Epithelial cell of proximal tubule (primary cell): ENCODE data around the gene SLC13A5. TPM values are rescaled to one million over a fixed set of nuclear protein-coding genes. Genes with fewer than 3 reads are reported as not detected.

Source experiments
- DNase-seq: peaks from one replicate; pipeline ENCODE4 v3.0.0-alpha.2; 2011; ENCODE audit warnings: low read depth
- H3K4me3 ChIP-seq: 2 replicates; pipeline ENCODE4 v1.5.1; 2011; ENCODE audit warnings: low read depth, mild to moderate bottlenecking, low read length
- CTCF ChIP-seq: conservative IDR thresholded peaks from 2 replicates; pipeline ENCODE4 v1.5.1; 2012; ENCODE audit warnings: low read depth, mild to moderate bottlenecking, low read length
- total RNA-seq: library from RNA; depleted of rRNA; stranded (reverse); fragments of >200 nt; gene quantifications from 2 replicates; pipeline ENCODE4 v1.2.3, GENCODE V29; 2015

Gene SLC13A5
- total RNA-seq, 1 donor from 2014 or later = not detected

GRCh38 chr17:6638046-6638908, 74.9 kb downstream of the SLC13A5 start:
- no peak for TF ChIP-seq CTCF
- H3K4me3 ChIP-seq = peak overlapping the region; percentile 98
- no peak for DNase-seq

- H3K4me3 ChIP-seq = no peak overlapping the region
- DNase-seq = no peak
- no peak for TF ChIP-seq CTCF
These were observed 75.7 kb downstream of the SLC13A5 start for GRCh38 chr17:6637458-6637840.

- TF ChIP-seq CTCF = no peak
- DNase-seq = no peak
- no peak overlapping the region for H3K4me3 ChIP-seq
These were observed 76.3 kb downstream of the SLC13A5 start for GRCh38 chr17:6636616-6637457.

GRCh38 chr17:6636105-6636504, 77.1 kb downstream of the SLC13A5 start:
- H3K4me3 ChIP-seq = no peak overlapping the region
- DNase-seq = no peak
- no peak for TF ChIP-seq CTCF

Other genes with a start within 250 kb of the SLC13A5 start
- 0.65 and 1.3 TPM in 2 replicates for gene PITPNM3, start 156.8 kb downstream of the SLC13A5 start, total RNA-seq
- 13.5 and 15.7 TPM in 2 replicates for gene KIAA0753, start 72.7 kb downstream of the SLC13A5 start, total RNA-seq
- gene TXNDC17, start 72.3 kb downstream of the SLC13A5 start, total RNA-seq = 351 and 501 TPM in 2 replicates
- gene MED31, start 61.8 kb downstream of the SLC13A5 start, total RNA-seq = 10.1 and 23.9 TPM in 2 replicates
- 0.22 and 1.2 TPM in 2 replicates for gene C17orf100, start 61.6 kb downstream of the SLC13A5 start, total RNA-seq
- 0.06 TPM in 1 of 2 replicates, not detected in the other for gene XAF1, start 42.7 kb upstream of the SLC13A5 start, total RNA-seq
- gene FBXO39, start 62.8 kb upstream of the SLC13A5 start, total RNA-seq = not detected in 2 replicates
- gene TEKT1, start 118.4 kb upstream of the SLC13A5 start, total RNA-seq = not detected in 2 replicates